HS-27A (cell line): Measurements from ENCODE around the gene BMPER.

Experiments used
- DNase-seq: peaks from one replicate; pipeline ENCODE4 v3.0.0-alpha.2; 2012; ENCODE audit warnings: low read depth, missing footprints

Gene BMPER

DNA sequence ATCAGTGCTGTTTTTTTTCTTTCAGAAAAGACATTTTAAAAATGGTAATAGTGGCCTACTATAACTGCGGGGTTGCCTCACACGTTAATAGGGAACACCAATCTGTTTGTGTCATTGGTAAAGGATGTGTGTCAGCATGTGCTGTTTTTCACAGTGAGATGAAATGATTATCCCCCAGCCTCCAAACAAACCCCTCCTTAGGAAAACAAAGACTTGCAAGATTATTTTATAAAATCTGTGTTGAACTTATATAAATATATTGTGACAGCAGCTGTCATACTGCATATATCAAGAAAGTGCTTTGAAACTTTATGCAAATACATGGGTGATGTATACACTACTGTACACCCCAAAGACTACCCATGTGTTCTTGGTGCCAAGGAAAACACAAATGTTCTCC lies 125.8 kb downstream of the BMPER start:
- DNase-seq, result no peak

DNA sequence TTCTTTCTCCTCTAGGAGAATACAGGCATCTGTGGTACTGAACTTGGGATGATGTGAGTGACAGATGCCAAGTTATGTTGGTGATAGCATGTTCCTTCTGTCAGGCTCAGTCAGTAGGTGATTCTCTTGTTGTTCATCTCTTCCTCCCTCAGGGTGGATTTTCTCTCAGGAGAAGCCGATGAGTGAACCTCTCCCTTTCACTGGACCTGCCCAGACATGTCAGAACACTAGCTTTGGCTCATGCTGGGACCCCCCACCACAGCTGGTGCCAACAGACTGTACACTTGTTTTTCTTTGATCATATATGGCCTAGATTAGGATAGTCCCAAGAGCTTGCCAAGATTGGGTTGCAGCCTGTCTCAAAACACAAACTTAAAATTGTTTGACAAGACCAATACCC lies 129.4 kb downstream of the BMPER start:
- no peak for DNase-seq

DNA sequence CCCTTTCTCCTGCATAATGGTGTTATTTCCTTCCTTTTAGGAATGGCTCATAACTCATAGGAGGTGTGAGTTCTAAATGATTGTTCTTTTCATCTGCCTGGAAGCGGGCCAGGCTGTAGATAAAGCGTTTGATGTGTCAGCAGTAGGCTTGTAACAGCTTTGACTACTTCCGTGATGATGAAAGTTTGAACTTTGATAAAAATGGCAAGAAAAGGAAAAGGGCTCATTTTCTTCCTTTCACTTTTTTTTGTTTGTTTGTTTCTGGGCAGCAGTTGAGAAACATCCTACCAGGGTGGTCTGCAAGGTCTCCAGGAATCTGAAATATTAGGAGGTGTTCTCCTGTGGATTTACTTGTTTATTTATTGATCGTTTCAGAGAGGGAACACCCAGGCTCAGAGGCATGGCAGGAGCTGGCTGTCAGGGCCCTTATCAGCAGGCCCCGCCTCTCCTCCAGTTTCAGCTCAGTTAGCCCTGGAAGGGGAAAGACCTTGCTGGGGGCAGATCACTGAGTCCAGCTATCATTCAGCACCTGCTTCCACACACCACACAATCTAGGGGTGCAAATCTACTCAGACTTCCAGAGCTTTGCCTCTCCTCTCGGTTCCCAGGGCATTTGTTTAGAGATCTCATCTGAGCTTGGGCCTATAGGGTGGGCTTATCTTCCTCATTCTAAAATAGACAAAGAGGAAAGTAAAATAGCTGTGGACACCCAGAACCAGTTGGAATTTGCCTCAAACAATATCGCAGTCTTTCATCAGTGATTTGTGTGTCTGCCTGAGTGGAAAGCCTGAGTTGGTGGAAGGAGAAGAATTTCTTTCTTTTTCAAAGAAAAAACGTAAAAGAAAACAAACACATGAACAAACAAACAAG lies 130.9 kb downstream of the BMPER start:
- DNase-seq, result no peak

DNA sequence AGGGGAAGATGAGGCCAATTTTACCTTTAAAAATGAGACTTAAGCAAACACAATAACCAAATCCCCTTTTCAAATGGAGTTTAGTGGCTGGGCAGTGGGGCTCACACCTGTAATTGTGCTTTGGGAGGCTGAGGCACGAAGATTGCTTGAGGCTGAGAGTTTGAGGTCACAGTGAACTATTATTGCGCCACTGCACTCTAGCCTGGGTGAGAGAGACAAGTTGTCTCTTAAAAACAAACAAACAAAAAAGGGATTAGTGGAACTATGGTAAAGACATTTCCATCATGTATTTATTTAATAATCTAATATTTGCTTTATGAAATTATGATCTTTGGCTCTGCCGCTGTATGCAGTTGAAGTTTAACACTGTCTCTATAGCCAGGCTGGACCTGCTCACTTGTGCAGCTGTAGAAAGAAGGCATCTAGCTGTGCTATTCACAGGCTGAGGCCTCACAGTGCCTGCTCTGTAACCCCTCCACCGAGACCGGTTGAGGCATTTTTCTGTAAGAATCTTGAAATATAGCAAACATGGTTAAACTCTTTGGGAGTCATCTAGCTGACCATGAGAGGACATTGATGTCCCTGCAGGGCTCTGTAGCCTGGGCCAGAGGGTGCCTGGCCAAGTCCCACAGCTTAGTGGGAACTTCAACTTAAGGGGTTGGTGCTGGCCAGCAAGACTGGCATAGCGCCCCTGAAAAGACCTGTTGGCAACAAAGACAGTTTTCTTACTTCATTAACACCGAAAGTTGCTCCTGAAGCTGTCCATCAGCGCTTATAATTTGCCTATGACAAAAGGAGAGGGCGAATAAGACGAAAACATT lies 131.8 kb downstream of the BMPER start:
- no peak for DNase-seq

DNA sequence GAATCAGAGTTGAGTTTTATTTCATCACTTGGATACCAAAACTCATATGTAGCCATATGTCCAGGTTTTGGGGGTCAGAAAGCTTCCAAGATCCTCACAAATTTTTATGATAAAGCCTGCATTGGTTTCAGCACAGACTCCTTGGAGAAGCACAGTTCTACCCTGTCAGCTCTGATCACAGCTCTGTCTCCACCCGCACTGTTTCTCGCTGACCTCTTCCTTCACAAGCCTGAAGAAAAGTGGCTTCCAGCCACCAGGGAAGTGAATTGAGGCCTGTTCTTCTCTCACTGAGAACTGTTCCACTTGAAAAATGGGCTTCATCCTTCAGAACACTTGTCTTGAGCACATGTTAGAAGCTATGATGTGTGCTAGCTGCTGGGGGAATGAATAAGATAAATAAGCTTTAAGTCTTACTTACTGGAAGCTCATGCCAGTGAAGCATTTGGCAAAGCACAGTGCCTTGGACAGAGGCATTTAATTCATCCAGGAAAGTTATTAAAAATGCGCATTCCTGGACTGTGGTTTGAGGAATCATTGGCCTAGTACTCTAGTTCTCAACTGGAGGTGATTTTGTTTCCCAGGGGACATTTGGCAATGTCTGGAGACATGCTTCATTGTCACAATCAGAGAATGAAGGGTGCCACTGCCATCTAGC lies 133.6 kb downstream of the BMPER start:
- no peak for DNase-seq

DNA sequence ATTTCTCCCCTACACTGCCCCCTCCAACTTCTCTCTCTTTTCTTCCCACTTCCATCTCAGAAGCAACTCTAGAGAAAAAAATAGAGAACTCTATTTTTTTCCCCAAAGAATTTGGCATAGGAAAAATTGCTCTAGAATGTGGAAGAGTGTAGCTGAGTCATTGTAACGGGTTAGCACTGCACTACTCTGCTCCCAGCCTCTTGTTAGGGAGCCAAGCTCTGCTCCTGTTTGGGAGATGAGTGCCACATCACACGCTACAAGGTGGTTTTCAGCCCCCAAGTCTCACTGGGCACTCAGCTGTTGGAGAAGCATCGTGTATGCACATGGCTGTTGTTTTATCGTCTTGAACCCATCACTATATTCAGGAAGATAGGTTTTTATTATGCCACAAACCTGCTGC lies 136.4 kb downstream of the BMPER start:
- DNase-seq, result no peak

DNA sequence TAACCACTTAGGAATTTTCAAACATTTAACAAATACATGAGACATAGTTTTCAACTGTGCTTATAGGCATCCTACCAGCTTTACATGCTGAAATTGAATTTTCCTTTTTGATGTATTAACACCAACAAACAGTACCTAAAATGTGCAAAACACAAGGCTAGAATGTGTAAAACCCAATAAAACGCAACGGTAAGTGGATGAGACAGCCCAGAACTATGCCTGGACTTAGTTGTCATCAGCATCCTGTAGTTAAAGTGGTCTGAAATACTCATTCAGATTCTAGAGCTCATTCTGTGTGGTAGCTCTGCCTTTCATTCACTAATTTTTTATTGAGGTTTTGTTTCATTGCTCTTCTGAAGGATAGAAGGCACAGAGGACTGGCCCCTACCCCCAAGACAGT lies 137.1 kb downstream of the BMPER start:
- no peak for DNase-seq

DNA sequence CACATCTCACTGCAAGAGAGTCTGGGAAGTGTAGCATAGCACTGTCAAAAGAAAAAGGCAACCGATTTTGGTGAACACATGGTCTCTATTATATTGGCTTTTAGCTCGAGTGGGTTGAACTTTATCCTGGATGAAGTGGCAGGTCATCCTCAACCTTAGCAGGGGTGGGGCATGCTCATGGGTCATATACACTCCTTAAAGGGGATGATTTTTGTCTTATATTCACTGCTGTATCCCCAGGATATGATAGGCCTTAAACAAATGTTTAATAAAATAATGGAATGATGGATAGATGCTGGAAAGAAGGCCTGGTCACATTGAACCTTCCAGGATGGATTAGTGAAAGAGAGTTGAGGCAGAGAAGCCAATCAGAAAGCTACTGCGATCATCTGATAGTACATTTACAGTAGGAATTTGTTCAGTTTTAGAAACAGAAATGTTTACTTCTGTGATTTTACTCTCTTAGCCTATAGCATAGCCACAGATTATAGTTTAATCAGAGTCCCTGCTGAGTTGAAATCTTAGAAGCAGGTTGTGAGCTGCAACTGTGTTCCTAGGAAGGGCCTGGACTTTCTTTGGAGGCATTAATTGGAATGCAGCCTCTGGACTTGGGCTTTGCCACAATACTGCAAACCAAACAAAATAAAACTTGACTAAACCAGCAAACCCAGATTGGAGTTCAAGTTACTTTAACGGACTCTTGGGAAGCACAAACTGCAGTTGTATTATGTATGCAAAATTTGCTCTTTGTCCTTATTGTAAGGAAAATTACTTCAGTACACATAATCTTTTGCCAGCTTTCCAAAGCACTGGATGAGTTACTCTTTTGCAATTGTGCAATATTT lies 138.3 kb downstream of the BMPER start:
- DNase-seq, result no peak

DNA sequence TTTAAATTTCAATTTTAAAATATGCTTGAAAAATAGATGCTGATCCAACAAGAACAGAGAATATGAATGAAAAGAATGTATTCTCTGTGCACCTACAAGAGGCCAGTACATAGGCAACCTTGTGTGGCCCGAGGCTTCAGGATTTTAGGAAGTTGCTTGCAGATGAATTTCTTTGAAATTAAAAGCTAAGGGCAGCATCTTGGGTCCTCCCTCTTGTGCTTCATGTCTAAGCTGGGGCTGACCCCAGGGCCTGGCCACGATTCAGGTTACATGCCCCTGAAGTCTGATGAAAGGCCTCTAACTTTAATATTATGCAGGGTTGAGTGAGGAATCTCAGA lies 138.9 kb downstream of the BMPER start:
- DNase-seq, result no peak

DNA sequence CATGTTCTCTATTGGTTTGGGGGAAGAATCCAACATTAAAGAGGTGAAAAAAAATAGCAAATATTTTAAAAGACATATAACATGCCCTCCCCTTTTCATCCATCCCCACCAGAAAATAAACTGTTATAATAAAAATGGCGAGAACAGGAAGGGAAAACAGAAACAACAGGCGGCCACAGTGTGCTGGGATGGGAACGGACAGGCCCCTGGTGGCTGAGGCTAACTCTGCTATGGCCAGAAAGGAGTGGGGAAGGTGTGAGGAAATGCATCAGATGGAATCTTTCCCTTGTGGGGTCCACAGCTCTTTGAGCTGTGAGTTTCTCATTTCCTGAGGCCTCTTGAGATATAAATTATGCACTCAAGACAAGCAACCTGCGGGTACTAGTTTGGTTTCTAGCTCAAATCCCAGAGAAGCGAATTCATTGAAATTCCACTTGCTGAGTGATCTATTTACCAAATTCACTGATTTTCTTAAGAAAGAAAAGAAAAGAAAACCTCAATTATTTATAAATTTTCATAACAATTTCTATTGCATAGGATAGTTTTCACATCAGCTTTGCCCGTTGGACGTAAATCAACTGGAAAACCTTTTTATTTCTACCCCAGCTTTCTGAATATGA lies 139.5 kb downstream of the BMPER start:
- DNase-seq, result no peak

DNA sequence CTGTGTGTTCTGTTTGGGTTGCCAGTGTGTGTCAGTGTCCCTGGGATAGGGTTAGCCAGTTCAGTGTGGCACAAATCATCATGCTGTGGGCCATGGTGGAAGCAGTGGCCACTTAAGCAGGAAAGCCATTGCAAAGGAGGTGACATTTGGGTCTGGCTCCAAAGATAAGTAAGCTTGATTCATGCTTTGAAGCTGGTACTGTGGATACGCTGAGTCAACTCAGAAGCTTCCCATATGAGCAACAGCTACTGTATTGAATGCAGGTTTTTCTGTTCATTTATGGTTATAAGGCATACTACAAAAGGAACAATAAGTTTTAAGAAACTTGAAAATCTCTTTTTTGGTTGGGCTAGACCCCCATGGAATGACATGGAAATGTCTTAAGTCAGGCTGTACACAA lies 143.1 kb downstream of the BMPER start:
- DNase-seq, result no peak

DNA sequence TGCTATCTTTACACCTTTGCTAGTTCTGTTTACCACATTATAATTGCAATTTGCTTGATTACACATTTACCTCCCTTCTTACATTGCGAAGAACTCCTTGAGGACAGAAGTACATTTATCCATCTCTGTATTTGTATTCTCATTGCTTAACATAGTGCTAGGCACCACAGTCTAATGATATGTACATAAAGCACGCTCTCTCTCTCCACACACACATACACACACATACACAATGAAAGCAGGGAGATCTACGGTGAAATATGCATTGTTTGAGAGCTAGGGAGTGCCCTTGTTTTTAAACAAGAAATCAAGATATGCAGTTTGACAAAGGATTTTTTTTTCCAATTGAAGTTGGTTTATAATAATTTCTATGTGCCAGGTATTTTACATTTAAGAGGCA lies 148.7 kb downstream of the BMPER start:
- no peak for DNase-seq

DNA sequence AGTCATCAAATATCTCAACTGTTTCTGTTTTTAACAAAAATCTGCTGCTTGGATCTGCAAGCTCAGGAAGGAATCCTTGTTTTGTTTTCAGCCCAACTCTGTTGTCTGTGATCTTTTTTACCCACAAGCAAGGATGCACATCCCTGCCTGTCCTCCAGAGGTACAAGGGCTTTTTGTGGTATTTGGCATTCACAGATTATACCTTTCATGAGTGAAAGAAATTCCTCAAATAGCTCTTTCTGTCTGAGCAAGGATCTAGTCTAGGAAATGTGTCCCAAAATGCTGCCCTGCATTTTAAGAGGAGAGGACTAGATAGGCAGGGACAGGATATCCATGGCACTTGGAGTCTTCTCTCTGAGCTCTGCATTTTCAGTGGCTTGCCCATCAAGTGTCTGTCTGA lies 151.8 kb downstream of the BMPER start:
- DNase-seq, result no peak

DNA sequence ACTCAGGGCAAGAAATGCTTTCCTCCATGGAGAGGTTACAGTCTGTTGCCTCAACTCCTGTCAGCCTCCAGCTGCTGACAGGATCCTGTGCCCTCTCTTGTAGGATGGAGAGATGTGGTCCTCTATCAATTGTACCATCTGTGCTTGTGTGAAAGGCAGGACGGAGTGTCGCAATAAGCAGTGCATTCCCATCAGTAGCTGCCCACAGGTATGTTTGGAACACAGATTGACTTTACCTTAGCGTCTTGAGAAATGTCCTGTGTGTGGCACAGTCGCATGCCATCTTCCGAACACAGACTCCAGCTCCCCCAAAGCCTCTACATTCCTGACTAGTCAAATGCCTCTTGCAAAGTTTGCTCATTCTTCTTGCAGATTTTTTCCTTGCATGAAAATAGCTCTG lies 152.6 kb downstream of the BMPER start:
- no peak for DNase-seq

DNA sequence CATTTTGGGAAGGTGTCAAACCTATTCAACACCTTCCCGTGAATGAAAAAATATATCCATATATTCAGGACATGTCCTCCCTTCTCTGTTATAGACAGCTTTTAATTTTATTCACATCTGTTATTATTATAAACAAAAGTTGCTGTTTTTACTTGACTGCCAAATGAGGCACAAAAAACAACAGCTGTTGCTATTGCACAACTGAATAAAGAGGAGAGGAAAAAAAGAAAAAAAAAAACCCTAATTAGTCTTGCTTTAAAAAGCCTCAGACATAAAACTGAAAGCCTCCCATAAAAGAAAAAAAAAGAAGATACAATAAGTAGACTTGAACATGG lies 153.4 kb downstream of the BMPER start:
- DNase-seq, result no peak

DNA sequence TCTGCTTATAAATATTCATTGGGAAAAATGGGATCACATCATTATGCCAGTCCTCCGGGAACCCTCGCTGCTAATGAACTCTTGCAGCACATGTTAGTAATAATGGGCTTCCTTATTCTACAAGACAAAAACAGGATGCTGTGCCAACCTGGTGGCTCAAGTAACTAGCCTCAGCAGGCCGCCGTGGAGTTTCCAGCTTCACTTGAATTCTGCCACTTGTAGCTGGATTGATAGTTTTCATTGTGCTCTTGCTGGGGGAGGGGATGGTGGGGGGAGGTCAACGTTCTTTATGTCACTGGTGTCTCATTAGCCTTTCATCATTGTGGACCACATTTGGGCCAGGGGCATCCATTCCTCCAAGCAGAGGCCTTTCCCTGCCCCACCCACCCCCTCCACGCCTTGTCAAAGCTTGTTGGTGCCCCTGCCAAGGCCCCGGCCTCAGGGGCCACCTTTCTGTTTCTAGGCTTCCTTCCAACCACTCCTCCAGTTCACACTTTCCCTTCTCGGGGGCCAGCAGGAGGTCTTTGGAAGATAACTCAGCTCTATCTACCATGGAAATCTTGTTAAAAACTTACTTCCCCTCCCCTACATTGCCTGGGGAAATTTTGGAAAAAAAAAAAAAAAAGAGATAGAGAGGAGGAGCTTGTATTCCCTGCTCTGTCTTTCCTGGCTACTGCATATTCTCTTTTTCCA lies 153.9 kb downstream of the BMPER start:
- DNase-seq, result no peak

DNA sequence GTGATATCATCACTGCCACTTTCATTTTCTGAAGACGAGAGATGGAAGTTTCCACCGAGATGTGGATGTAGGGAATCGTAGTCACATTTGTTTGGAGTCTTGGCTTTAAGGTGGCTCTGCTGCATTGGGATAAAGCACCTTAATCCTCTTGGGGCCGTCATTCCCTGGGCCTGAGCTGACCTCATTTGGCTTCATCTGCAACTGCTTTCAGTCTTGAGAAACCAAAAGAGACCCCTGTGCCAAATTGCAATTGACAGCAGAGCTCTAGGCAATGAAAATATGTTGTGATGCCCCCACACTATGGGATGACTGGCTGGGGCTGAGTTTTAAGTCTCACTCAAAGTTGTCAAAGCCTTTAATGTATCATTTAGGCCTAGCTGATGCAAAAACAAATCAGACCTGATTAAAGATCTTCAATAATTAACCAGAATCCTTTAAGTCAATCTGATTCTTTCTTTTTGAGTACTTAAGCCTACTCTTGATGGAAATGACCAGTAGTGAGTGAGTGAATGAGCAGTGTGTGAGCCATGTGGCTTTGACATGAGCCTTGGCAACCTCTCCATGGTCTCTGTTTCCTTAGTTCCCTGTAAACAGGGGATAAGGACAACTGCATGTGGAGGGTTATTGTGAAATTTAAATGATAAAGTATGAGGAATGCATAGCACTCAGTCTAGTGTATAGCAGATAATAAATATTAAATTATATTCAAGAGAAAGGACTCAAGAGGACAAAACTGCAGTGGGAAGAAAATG lies 155.0 kb downstream of the BMPER start:
- DNase-seq, result no peak

DNA sequence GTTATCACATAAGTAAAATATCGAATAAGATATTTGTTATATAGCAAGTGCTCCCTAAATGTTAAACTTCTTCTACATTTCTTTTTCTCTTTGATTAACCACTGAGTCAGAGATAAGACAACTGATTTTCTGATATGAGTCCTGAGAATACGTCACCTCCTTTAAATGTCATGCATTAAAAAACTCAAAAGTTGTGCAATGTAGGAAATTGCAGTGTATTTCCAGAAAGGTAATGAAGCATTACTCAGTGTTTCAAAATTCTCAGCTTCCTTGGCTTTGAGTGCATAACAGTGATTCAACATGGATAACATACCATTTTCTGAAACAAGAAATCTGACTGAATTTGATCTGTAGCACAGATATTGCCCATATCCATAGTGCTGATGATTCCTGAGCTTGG lies 155.8 kb downstream of the BMPER start:
- no peak for DNase-seq

DNA sequence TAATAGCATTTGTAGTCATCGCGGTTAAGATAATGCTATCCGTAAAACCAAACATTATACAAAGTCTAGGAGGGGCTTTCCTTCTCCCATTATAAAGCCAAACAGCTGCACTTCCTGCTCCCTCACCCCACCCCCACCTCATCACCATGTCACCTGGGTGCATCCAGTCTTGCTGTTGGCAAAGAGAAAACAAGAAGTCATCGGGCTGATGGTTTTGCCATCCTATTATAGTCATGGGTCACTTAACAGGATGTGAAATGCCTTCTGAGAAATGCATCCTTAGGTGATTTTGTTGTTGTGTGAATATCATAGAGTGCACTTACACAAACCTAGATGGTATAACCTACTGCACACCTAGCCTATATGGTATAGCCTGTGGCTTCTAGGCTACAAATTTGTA lies 157.0 kb downstream of the BMPER start:
- no peak for DNase-seq

DNA sequence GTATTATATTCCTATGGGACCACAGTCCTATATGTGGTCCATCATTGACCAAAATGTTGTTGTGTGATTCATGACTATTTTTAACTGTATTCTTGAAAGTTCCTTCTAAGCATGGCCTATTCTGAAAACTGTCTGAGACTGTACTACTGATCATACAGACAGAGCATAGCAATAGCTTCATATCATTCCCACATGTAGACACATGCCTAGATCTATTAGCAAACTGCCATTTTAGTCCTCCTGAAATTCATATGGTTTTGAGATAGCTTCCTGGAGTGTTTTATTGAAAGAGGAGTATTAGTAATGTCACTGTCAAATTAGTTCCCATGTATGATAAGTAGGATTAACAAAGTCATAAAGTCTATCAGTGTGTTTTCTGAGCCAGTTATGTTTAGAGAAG lies 157.5 kb downstream of the BMPER start:
- DNase-seq, result no peak
